ENCODE results near the gene SLCO2B1.

The SLCO2B1 gene

DNA sequence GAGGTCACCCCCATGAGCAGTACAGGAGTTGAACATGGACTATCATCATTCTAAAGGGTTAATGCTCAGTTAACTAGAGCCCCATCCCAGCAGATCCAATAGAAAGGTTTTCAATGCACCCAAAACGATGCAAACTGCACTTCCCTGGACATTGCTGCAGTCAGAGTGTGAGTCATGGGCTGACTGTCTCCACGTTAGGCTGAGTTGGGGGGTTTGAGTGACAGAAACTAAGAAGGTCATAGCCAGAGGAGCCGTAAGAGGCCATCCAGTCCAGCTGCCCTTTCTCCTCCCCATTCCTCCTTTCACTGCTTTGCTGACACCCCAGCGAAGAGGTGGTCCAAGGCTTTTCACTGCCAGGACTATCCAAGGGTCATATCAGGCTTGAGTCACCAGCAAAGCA is 43.7 kb upstream of the SLCO2B1 start:
- Histone ChIP-seq H3K4me3 (IDR thresholded peaks at IDR 0.05; ENCODE audit: insufficient read depth, low read depth, low read length) (no peak overlapping the region), H3K9ac (no peak overlapping the region), H3K4me1 (ENCODE audit: low read depth, poor library complexity, severe bottlenecking) (no peaks in the 10 kb centered on the region), H3K36me3 (ENCODE audit: insufficient read depth) (no peaks in the 10 kb centered on the region), H3K79me2 (ENCODE audit: insufficient read depth, low read depth) (no peaks in the 10 kb centered on the region), H3K4me2 (no peak overlapping the region), H4K20me1 (ENCODE audit: insufficient read depth) (no peaks in the 10 kb centered on the region), H3K27me3 (ENCODE audit: insufficient read depth, low read depth) (no peaks in the 10 kb centered on the region), H2AFZ (ENCODE audit: low read depth) (no peak overlapping the region), H3K27ac (no peak overlapping the region)
- TF ChIP-seq, protein P1, sequence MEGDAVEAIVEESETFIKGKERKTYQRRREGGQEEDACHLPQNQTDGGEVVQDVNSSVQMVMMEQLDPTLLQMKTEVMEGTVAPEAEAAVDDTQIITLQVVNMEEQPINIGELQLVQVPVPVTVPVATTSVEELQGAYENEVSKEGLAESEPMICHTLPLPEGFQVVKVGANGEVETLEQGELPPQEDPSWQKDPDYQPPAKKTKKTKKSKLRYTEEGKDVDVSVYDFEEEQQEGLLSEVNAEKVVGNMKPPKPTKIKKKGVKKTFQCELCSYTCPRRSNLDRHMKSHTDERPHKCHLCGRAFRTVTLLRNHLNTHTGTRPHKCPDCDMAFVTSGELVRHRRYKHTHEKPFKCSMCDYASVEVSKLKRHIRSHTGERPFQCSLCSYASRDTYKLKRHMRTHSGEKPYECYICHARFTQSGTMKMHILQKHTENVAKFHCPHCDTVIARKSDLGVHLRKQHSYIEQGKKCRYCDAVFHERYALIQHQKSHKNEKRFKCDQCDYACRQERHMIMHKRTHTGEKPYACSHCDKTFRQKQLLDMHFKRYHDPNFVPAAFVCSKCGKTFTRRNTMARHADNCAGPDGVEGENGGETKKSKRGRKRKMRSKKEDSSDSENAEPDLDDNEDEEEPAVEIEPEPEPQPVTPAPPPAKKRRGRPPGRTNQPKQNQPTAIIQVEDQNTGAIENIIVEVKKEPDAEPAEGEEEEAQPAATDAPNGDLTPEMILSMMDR (conservative IDR thresholded peaks at IDR 0.05; ENCODE audit: low read depth, low read length): no peak

DNA sequence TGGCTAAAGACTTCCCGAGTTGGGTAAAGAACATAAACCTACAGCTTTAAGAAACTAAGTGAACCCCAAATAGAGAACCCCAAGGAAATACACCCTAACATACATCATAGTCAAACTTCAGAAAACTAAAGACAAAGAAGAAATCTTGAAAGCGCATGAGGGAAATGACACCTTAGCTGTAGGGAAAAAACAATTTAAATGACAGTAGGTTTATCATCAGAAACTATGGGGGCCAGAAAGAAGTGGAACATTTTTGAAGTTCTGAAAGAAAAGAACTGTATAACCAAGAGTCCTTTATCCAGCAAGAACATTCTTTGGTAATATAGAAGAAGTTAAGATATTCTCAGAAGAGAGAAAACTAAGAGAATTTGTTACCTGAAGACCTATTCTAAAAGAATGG is 38.7 kb upstream of the SLCO2B1 start:
- Histone ChIP-seq H3K9ac (no peak overlapping the region), H3K4me3 (IDR thresholded peaks at IDR 0.05; ENCODE audit: insufficient read depth, low read depth, low read length) (no peak overlapping the region), H3K79me2 (ENCODE audit: insufficient read depth, low read depth) (no peaks in the 10 kb centered on the region), H2AFZ (ENCODE audit: low read depth) (no peak overlapping the region), H3K4me1 (ENCODE audit: low read depth, poor library complexity, severe bottlenecking) (no peaks in the 10 kb centered on the region), H3K36me3 (ENCODE audit: insufficient read depth) (no peaks in the 10 kb centered on the region), H3K4me2 (no peak overlapping the region), H3K27ac (no peak overlapping the region), H4K20me1 (ENCODE audit: insufficient read depth) (no peaks in the 10 kb centered on the region), H3K27me3 (ENCODE audit: insufficient read depth, low read depth) (no peaks in the 10 kb centered on the region)
- TF ChIP-seq, protein P1 (conservative IDR thresholded peaks at IDR 0.05; ENCODE audit: low read depth, low read length): no peak

DNA sequence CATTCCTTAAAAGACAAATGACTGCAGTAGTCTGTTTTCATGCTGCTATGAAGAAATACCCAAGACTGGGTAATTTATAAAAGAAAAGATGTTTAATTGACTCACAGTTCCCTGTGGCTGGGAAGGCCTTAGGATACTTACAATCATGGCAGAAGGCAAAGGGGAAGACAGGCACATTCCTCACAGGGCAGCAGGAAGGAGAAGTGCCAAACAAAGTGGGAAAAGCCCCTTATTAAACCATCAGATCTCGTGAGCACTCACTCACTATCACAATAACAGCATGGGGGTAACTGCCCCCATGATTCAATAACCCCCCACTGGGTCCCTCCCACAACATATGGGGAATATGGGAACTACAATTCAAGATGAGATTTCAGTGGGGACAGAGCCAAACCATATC is 37.9 kb upstream of the SLCO2B1 start:
- Histone ChIP-seq H3K27ac (no peak overlapping the region), H3K4me2 (no peak overlapping the region), H3K27me3 (ENCODE audit: insufficient read depth, low read depth) (no peaks in the 10 kb centered on the region), H3K9ac (no peak overlapping the region), H4K20me1 (ENCODE audit: insufficient read depth) (no peaks in the 10 kb centered on the region), H3K4me3 (IDR thresholded peaks at IDR 0.05; ENCODE audit: insufficient read depth, low read depth, low read length) (no peak overlapping the region), H3K79me2 (ENCODE audit: insufficient read depth, low read depth) (no peaks in the 10 kb centered on the region), H3K4me1 (ENCODE audit: low read depth, poor library complexity, severe bottlenecking) (no peaks in the 10 kb centered on the region), H2AFZ (ENCODE audit: low read depth) (no peak overlapping the region), H3K36me3 (ENCODE audit: insufficient read depth) (no peaks in the 10 kb centered on the region)
- TF ChIP-seq, protein P1 (conservative IDR thresholded peaks at IDR 0.05; ENCODE audit: low read depth, low read length): no peak

DNA sequence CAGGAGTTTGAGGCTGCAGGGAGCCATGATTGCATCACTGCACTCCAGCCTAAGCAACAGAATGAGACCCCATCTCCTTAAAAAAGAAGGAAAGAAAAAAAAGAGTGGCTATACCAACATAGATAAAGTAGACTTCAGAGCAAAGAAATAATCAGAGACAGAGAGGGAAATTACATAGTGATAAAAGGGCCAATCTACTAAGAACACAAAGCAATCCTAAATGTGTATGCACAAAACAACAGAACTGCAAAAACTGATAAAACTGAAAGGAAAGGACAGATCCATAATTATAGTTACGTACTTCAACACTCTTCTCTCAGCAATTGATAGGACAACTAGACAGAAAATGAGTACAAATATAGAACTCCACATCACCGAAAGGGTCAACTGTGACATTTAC is 36.4 kb upstream of the SLCO2B1 start:
- TF ChIP-seq, protein P1 (conservative IDR thresholded peaks at IDR 0.05; ENCODE audit: low read depth, low read length): no peak
- no peaks in the 10 kb centered on the region for H3K27me3 ChIP-seq (ENCODE audit: insufficient read depth, low read depth)
- no peak overlapping the region for H3K9ac ChIP-seq
- no peak overlapping the region for H2AFZ ChIP-seq (ENCODE audit: low read depth)
- H4K20me1 ChIP-seq (ENCODE audit: insufficient read depth): no peaks in the 10 kb centered on the region
- no peaks in the 10 kb centered on the region for H3K36me3 ChIP-seq (ENCODE audit: insufficient read depth)
- no peaks in the 10 kb centered on the region for H3K79me2 ChIP-seq (ENCODE audit: insufficient read depth, low read depth)
- no peak overlapping the region for H3K4me3 ChIP-seq (IDR thresholded peaks at IDR 0.05; ENCODE audit: insufficient read depth, low read depth, low read length)
- H3K4me2 ChIP-seq: no peak overlapping the region
- H3K27ac ChIP-seq: no peak overlapping the region
- no peaks in the 10 kb centered on the region for H3K4me1 ChIP-seq (ENCODE audit: low read depth, poor library complexity, severe bottlenecking)

DNA sequence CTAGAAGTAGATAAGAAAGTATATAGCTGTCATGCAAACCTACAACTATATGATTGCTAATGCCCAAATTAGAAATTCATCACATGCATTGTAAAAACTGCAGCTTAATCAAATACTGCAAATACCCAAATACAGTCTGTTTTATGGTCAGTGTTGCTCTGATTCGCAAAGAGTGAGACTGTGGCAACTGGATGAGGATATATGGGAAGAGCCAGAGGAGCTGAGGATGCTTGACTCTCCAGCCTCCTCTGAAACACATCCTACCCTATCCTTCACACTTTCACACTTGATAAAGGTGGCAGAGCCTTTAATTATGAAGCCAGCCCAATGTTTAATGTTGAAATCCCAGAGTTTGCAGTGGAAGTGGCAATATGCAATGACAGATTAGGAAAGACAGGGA is 32.3 kb upstream of the SLCO2B1 start:
- Histone ChIP-seq H3K36me3 (ENCODE audit: insufficient read depth) (no peaks in the 10 kb centered on the region), H3K4me2 (no peak overlapping the region), H4K20me1 (ENCODE audit: insufficient read depth) (no peaks in the 10 kb centered on the region), H3K4me1 (ENCODE audit: low read depth, poor library complexity, severe bottlenecking) (no peaks in the 10 kb centered on the region), H3K79me2 (ENCODE audit: insufficient read depth, low read depth) (no peaks in the 10 kb centered on the region), H2AFZ (ENCODE audit: low read depth) (no peak overlapping the region), H3K4me3 (IDR thresholded peaks at IDR 0.05; ENCODE audit: insufficient read depth, low read depth, low read length) (no peak overlapping the region), H3K9ac (no peak overlapping the region), H3K27ac (no peak overlapping the region), H3K27me3 (ENCODE audit: insufficient read depth, low read depth) (no peaks in the 10 kb centered on the region)
- TF ChIP-seq, protein P1 (conservative IDR thresholded peaks at IDR 0.05; ENCODE audit: low read depth, low read length): no peak
